HEK293 (cell line): ENCODE results near the gene IGF1R.

Experiments
- ZNF274 ChIP-seq, 2 experiments: fragments of 200-500 bp in 1 of 2; fragments of 450-650 bp in 1 of 2; sonication (Bioruptor generic) in 1 of 2; formaldehyde crosslinking in 1 of 2; IDR thresholded peaks; 2 replicates each; pipeline versions ENCODE4 v1.5.1 to v1.6.1; 2014 to 2016; ENCODE audit warnings: borderline replicate concordance in 1 of 2, inconsistent platforms in 1 of 2, low read length in 1 of 2, missing biosample characterization in 1 of 2, missing genetic modification characterization in 1 of 2
- ZNF76 ChIP-seq: fragments of 450-650 bp; formaldehyde crosslinking; IDR thresholded peaks from 2 replicates; pipeline ENCODE4; 2016; ENCODE audit warnings: low read depth, missing biosample characterization, missing genetic modification characterization, borderline replicate concordance

DNA sequence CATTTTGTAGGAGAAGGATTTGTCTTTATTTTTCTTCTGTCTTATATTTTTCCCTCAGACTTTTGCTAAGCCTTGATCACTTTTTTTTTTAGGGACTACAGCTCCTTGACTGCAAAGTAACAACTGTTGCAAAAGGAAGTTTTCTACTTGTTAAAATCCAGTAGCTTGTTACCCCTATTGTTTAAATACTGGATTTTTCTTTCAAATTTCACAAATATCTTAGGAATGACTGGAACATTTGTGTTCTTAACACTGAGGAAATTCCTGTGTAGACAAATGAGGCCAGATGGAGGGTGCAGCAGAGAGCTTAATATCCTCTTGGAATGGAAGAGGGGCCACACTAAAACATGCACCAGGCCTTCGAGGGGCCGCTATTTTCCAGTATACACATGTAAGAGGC lies 362.4 kb downstream of the IGF1R start:
- no peak for TF ChIP-seq ZNF274 (IDR thresholded peaks at IDR 0.05; ENCODE audit: low read length)
- TF ChIP-seq ZNF274 (tag by site-specific recombination; IDR thresholded peaks at IDR 0.05; ENCODE audit: borderline replicate concordance): no peak
- no peak for TF ChIP-seq ZNF76
